Measurements from ENCODE around the gene MBNL1.
"Not testable (repeated sequence)": the region's sequence is repeated elsewhere in the genome, so short reads cannot be mapped to it uniquely, and the experiment has no call there.

MBNL1 gene

GRCh38 chr3:152434142-152434541 is 165.4 kb downstream of the MBNL1 start:
- no peak for FAIRE-seq
- DNase-seq (ENCODE audit: insufficient read length, low spot score), result no peak

DNA sequence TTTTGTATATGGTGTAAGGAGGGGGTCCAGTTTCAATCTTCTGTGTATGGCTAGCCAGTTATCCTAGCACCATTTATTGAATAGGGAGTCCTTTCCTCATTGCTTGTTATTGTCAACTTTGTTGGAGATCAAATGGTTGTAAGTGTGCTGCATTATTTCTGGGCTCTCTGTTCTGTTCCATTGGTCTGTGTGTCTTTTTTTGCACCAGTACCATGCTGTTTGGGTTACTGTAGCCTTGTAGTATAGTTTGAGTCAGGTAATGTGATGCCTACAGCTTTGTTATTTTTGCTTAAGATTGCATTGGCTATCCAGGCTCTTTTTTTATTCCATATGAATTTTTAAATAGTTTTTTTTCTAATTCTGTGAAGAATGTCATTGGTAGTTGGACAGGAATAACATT is 166.5 kb downstream of the MBNL1 start:
- not testable (repeated sequence) for DNase-seq (ENCODE audit: insufficient read length, low spot score)
- FAIRE-seq, result peak; percentile 26

- FAIRE-seq, result no peak
- no peak for DNase-seq (ENCODE audit: insufficient read length, low spot score)
These were observed 168.2 kb downstream of the MBNL1 start for GRCh38 chr3:152436707-152437590.

- DNase-seq (ENCODE audit: insufficient read length, low spot score) (no peak), FAIRE-seq (no peak)
These were observed 169.5 kb downstream of the MBNL1 start for GRCh38 chr3:152438181-152438580.

- FAIRE-seq (no peak), DNase-seq (ENCODE audit: insufficient read length, low spot score) (no peak)
These were observed 170.0 kb downstream of the MBNL1 start for GRCh38 chr3:152438706-152439105.

DNA sequence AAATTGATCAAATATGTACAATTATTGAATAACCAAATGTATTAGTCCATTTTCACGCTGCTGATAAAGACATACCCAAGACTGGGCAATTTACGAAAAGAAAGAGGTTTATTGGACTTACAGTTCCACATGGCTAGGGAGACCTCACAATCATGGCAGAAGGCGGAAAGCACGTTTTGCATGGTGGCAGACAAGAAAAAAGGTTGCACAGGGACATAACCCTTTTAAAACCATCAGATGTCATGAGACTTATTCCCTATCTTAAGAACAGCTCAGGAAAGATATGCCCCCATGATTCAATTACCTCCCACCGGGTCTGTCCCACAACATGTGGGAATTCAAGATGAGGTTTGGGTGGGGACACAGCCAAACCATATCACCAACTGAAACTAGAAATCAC is 171.5 kb downstream of the MBNL1 start:
- FAIRE-seq; DNase-seq (ENCODE audit: insufficient read length, low spot score): not testable (repeated sequence)

GRCh38 chr3:152443212-152444023 is 174.7 kb downstream of the MBNL1 start:
- peak; percentile 64 for FAIRE-seq
- no peak for DNase-seq (ENCODE audit: insufficient read length, low spot score)

DNA sequence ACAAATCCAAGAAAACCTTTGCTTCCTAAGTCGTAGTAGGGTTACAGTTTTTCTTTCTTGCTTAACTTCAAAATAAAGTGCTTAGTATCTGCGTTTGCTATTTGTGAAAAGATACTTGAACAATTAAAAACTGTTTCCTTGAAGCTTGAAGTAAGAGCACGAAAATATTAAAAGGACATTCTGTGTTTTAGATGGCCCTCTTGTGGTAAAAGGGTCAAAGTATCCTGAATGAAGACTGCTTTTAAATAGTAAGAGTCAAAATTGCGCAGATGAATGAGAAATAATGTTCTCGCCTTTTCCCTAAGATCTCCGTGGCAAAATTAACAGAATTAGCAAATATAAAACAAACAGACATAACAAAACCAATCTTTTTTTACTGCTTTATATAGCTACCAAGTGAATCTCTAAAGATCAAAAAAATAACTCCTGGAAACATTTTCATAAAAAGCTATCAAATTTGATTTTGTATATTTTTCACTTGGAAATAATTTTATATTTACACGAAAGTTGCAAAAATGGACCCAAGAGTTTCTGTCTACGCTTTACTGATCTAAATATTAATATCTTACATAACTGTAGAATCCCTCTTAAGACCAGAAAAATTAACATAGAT is 175.4 kb downstream of the MBNL1 start:
- FAIRE-seq, result peak; percentile 86
- DNase-seq (ENCODE audit: insufficient read length, low spot score), result no peak

DNA sequence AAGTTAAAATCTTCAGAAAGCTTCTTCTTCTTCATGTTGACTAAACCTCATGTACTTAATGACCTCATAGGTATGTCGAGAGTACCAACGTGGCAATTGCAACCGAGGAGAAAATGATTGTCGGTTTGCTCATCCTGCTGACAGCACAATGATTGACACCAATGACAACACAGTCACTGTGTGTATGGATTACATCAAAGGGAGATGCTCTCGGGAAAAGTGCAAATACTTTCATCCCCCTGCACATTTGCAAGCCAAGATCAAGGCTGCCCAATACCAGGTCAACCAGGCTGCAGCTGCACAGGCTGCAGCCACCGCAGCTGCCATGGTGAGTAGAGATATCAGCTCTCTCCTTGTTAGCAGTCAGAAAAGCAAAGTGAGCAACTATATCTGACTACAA is 176.5 kb downstream of the MBNL1 start:
- no peak for DNase-seq (ENCODE audit: insufficient read length, low spot score)
- no peak for FAIRE-seq

DNA sequence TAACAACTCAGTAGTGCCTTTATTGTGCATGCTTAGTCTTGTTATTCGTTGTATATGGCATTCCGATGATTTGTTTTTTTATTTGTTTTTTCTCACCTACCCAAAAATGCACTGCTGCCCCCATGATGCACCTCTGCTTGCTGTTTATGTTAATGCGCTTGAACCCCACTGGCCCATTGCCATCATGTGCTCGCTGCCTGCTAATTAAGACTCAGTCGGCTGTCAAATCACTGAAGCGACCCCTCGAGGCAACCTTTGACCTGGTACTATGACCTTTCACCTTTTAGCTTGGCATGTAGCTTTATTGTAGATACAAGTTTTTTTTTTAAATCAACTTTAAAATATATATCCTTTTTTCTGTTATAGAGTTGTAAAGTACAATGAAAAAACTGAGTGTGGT is 177.8 kb downstream of the MBNL1 start:
- FAIRE-seq, result no peak
- DNase-seq (ENCODE audit: insufficient read length, low spot score), result no peak

- DNase-seq (ENCODE audit: insufficient read length, low spot score) (no peak), FAIRE-seq (no peak)
These were observed 178.8 kb downstream of the MBNL1 start for GRCh38 chr3:152447511-152447910.

DNA sequence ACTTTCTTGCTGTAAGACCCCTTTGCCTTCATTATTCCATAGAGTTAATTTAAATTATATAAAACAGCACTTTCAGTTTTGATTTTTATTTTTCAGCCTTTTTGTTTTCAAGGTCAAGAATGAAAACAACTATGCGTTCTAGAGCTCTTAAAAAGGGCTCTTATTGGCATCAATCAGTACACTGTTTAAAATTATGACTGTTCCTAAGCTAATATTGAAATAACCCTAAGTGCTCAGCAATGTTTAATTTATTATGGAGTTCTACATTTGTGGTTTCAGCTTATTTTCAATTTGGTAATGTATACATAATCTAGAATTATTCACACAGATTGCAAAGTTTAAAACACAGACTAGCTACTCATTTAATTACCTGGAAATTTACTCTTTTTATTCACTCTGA is 179.4 kb downstream of the MBNL1 start:
- FAIRE-seq (no peak), DNase-seq (ENCODE audit: insufficient read length, low spot score) (no peak)

DNA sequence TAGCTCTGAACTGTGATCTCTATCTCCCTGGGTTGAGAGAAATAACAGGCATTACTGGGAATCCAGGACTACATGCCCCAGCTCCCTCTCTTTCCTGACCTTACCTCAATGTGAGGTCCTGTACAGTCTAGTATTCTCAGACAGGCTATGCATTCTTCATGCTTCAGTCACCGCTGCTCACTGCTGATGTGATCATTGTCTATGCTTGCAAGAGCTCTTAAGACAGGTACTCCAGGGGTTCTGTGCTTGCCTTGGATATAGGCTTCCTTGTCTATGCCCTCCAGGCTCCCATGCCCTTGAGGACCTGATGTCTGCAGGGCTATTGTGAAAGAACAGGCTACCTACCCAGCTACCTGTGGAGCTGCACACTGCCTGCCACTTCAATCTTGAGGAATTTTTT is 183.6 kb downstream of the MBNL1 start:
- DNase-seq (ENCODE audit: insufficient read length, low spot score) (no peak), FAIRE-seq (no peak)

- DNase-seq (ENCODE audit: insufficient read length, low spot score) (no peak), FAIRE-seq (no peak)
These were observed 185.5 kb downstream of the MBNL1 start for GRCh38 chr3:152454076-152454875.

- DNase-seq (ENCODE audit: insufficient read length, low spot score), result no peak
- FAIRE-seq, result no peak
These were observed 187.3 kb downstream of the MBNL1 start for GRCh38 chr3:152455989-152456388.

DNA sequence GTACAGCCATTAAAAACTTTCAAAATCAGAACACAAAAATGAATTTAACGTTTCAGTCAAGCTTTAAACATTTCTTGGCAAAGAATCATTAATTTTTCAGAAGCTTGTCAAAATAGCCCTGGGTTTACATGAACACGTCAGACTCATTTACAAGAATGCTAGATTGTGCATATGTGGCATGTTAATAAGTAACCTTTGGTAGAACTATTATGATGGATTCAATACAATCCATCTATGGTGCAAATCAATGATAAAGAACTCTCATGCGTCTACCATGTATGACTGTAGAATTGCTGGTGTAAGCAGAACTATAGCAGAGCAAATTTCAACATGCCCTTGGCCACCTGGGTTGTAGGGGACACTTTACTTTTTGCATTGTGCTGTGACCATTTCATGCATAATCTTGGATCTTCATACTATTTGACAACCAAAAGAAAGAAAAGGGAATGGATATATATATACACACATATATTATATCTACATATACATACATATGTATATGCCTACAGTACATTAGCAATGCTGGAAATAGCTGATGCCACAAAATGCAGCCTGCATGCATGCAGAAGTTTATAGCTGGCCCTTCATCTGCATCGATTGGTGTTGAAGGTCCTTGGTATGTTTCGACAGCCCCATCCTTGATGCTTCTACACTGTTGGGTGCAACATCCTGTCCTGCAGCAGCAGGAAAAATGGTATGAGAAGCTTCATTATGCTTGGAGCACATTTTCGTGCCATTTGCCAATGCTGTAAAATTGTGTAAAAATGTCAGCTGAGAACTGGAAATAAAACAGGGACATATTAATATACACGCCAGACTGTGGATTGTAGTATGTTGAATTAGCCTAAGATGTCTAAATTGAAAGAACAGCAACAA is 189.0 kb downstream of the MBNL1 start:
- FAIRE-seq (peak; percentile 31), DNase-seq (ENCODE audit: insufficient read length, low spot score) (no peak)

DNA sequence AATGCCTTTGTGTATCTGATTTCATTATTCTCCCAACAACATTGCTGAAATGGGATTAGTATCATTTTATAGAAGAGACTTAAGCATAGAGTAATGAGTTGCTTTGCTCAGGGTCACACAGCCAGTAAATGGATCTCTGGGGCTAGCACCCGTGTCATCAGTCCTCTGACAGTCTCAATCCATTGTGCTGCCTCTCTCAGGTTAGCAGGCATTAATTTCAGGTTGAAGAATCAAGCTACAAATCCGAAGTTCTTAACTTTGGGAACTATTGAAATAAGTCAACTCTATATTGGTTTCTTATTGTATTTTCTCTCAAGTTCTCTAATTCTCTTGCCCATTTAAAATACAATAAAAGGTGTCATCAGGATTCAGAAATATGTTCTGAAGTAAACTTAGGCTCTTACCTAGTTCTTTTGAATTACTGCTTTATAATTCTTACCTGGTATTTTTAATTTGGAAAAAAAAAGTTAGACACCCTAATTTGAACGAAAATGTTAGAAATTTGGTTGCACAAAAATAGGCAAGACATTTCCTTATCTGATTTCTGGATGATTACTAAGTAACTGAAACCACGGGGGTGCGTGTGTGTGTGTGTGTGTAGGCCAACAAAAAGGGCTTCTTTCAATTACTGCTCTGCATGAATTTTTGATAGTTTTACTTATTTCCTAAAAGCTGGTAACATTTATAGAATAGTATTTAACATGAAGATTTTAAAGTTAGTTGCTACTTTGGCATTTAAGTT is 189.8 kb downstream of the MBNL1 start:
- FAIRE-seq (no peak), DNase-seq (ENCODE audit: insufficient read length, low spot score) (no peak)

DNA sequence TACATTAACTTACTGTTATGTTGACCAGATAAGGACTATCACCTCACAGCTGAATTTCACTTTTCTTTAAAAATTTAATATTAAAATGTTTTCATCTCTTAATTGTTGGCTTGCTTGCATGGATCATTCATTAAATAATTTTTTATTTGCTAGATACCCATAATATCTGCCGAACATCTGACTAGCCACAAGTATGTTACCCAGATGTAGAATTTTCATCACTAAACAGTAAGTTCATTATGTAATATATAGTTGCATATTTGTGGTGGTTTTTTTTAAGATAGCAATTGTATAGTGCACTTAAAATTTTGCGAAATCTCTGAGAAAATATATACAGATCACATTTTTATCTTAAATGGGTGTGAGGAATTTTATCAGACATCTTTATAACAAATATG is 190.4 kb downstream of the MBNL1 start:
- FAIRE-seq, result no peak
- DNase-seq (ENCODE audit: insufficient read length, low spot score), result no peak

DNA sequence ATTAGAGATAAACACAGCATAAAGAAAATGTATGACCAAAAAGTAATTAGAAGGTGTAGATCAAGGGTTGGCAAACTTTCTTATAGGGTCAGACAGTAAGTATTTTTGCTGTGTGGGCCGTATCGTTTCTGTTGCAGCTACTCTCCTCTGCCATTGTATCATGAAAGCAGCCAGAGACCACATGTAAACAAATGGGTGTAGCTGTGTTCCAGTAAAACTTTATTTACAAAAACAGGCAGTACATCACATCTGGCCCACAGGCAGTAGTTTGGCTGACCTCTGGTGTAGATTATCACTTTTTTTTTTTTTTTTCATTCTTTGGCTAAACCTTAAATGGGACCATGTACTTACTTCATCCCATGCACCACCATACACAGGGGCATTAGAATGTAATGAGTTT is 190.8 kb downstream of the MBNL1 start:
- DNase-seq (ENCODE audit: insufficient read length, low spot score) (no peak), FAIRE-seq (no peak)

Data from GM19239 (cell line).